Colonic mucosa (tissue), 4 donors: Measurements from ENCODE around the gene SHB. TPM values are rescaled to one million over a fixed set of nuclear protein-coding genes. Genes with fewer than 3 reads are reported as not detected.

Source experiments
- DNase-seq: peaks from one replicate; pipeline ENCODE4 v3.0.0-alpha.2; 2020
- H3K27ac ChIP-seq: fragments of 200-600 bp; one replicate; pipeline ENCODE4 v1.8.0; 2021
- H3K27me3 ChIP-seq: fragments of 200-600 bp; one replicate; pipeline ENCODE4 v1.8.0; 2021
- H3K36me3 ChIP-seq: fragments of 200-600 bp; one replicate; pipeline ENCODE4 v1.8.0; 2021
- H3K4me1 ChIP-seq: fragments of 200-600 bp; one replicate; pipeline ENCODE4 v1.8.0; 2021; ENCODE audit warnings: mild to moderate bottlenecking
- H3K4me3 ChIP-seq: fragments of 200-600 bp; one replicate; pipeline ENCODE4 v1.8.0; 2021
- H3K9ac ChIP-seq, 2 donors: one replicate each; pipeline ENCODE4 v1.7.0; 2013; ENCODE audit warnings: control low read depth in 2 of 2, low read depth in 2 of 2, low read length in 2 of 2
- H3K9me3 ChIP-seq: fragments of 200-600 bp; one replicate; pipeline ENCODE4 v1.8.0; 2021
- CTCF ChIP-seq: fragments of 200-600 bp; IDR thresholded peaks from one replicate; pipeline ENCODE4 v1.8.0; 2022; ENCODE audit warnings: antibody characterized with exemption, mild to moderate bottlenecking
- intact Hi-C: fragments of 100-400 bp; cut with DNase I; formaldehyde crosslinking; loops from one replicate; pipeline ENCODE4 v1.14.1; 2022
- total RNA-seq, 2 donors: library from RNA; stranded (reverse); fragmentation: NEBNext Ultra II Directional in 1 of 2; extraction: Animal tissue kit (Norgen Biotek cat#: 25700) in 1 of 2; gene quantifications; one replicate each; pipeline ENCODE4 v1.2.1, GENCODE V29; 2021
- donor health status: healthy.
- donor health status: DM: no; HTN: no; CAD: no.
- donor health status: DM: no; HTN: no; CAD: no.

SHB gene
- total RNA-seq, 2 donors from 2014 or later: 17.4 to 24.0 TPM

GRCh38 chr9:37927132-37927531 is 141.9 kb downstream of the SHB start:
- no peaks in the 10 kb centered on the region for H3K36me3 ChIP-seq
- no peaks in the 10 kb centered on the region for H3K9me3 ChIP-seq
- H3K4me1 ChIP-seq: no peaks in the 10 kb centered on the region
- intact Hi-C loops: no loop called here
- H3K4me3 ChIP-seq: no peak overlapping the region
- DNase-seq: no peak
- no peak for TF ChIP-seq CTCF
- no peaks in the 10 kb centered on the region for H3K27me3 ChIP-seq
- H3K9ac ChIP-seq: no peak overlapping the region
- no peak overlapping the region for H3K27ac ChIP-seq

GRCh38 chr9:37926737-37927118 is 142.3 kb downstream of the SHB start:
- Histone ChIP-seq H3K4me1 (no peaks in the 10 kb centered on the region), H3K27me3 (no peaks in the 10 kb centered on the region), H3K9ac (no peak overlapping the region), H3K4me3 (no peak overlapping the region), H3K9me3 (no peaks in the 10 kb centered on the region), H3K27ac (no peak overlapping the region), H3K36me3 (no peaks in the 10 kb centered on the region)
- TF ChIP-seq CTCF: no peak
- intact Hi-C loops: no loop called here
- DNase-seq: no peak

- intact Hi-C loops: no loop called here
These were observed 143.0 kb downstream of the SHB start for GRCh38 chr9:37925786-37926736.

GRCh38 chr9:37925006-37925405 is 144.0 kb downstream of the SHB start:
- H3K36me3 ChIP-seq: no peaks in the 10 kb centered on the region
- no peaks in the 10 kb centered on the region for H3K9me3 ChIP-seq
- intact Hi-C loops: no loop called here
- H3K9ac ChIP-seq: no peak overlapping the region
- no peak overlapping the region for H3K27ac ChIP-seq
- no peaks in the 10 kb centered on the region for H3K27me3 ChIP-seq
- no peak overlapping the region for H3K4me3 ChIP-seq
- no peak for TF ChIP-seq CTCF
- no peaks in the 10 kb centered on the region for H3K4me1 ChIP-seq
- no peak for DNase-seq

More at GRCh38 chr9:37925786-37926736, 143.0 kb downstream of the SHB start:
- Histone ChIP-seq H3K9me3 (no peaks in the 10 kb centered on the region), H3K4me1 (no peaks in the 10 kb centered on the region), H3K27ac (no peak overlapping the region), H3K9ac (no peak overlapping the region), H3K36me3 (no peaks in the 10 kb centered on the region), H3K4me3 (no peak overlapping the region), H3K27me3 (no peaks in the 10 kb centered on the region)
- DNase-seq: no peak
- TF ChIP-seq CTCF: no peak

- Histone ChIP-seq H3K9me3 (no peaks in the 10 kb centered on the region), H3K4me3 (no peak overlapping the region), H3K27me3 (no peaks in the 10 kb centered on the region), H3K9ac (no peak overlapping the region), H3K36me3 (no peaks in the 10 kb centered on the region), H3K27ac (no peak overlapping the region), H3K4me1 (no peaks in the 10 kb centered on the region)
- DNase-seq: no peak
- TF ChIP-seq CTCF: no peak
- intact Hi-C loops: no loop called here
These were observed 144.5 kb downstream of the SHB start for GRCh38 chr9:37924538-37924937.
